IMR-90 (cell line): ENCODE measurements around the gene AIRE.

Source experiments
- BHLHE40 ChIP-seq: fragments of 150-350 bp; IDR thresholded peaks from 2 replicates; pipeline ENCODE4 v1.6.1; 2016; ENCODE audit warnings: mild to moderate bottlenecking, low read depth, low read length
- CHD1 ChIP-seq: IDR thresholded peaks from 2 replicates; pipeline ENCODE4 v1.6.1; 2012; ENCODE audit warnings: low read depth, low read length, improper control_type of control experiment
- CTCF ChIP-seq: conservative IDR thresholded peaks from 2 replicates; pipeline ENCODE4 v1.5.1; 2012; ENCODE audit warnings: mild to moderate bottlenecking, low read depth, low read length, improper control_type of control experiment
- FOS ChIP-seq: fragments of 150-350 bp; IDR thresholded peaks from 2 replicates; pipeline ENCODE4 v1.6.1; 2016; ENCODE audit warnings: low read depth, low read length
- MAFK ChIP-seq: IDR thresholded peaks from 2 replicates; pipeline ENCODE4 v1.6.1; 2012; ENCODE audit warnings: low read depth, low read length, improper control_type of control experiment
- NFE2L2 ChIP-seq: fragments of 150-350 bp; IDR thresholded peaks from 2 replicates; pipeline ENCODE4 v1.6.1; 2016; ENCODE audit warnings: low read depth, mild to moderate bottlenecking, low read length
- POLR2A ChIP-seq: IDR thresholded peaks from 2 replicates; pipeline ENCODE4 v1.6.1; 2012; ENCODE audit warnings: mild to moderate bottlenecking, low read depth, low read length
- RAD21 ChIP-seq: IDR thresholded peaks from 2 replicates; pipeline ENCODE4 v1.6.1; 2012; ENCODE audit warnings: low read length, improper control_type of control experiment
- RCOR1 ChIP-seq: IDR thresholded peaks from 2 replicates; pipeline ENCODE4 v1.6.1; 2012; ENCODE audit warnings: mild to moderate bottlenecking, low read length, improper control_type of control experiment; ENCODE audit not compliant: insufficient replicate concordance
- RFX5 ChIP-seq: IDR thresholded peaks from 2 replicates; pipeline ENCODE4 v1.8.0; 2012; ENCODE audit warnings: low read depth, mild to moderate bottlenecking, low read length, moderate library complexity
- SMC3 ChIP-seq: fragments of 150-350 bp; IDR thresholded peaks from 2 replicates; pipeline ENCODE4 v1.6.1; 2016; ENCODE audit warnings: low read depth, mild to moderate bottlenecking, antibody characterized with exemption, low read length, moderate library complexity
- USF2 ChIP-seq: fragments of 150-350 bp; IDR thresholded peaks from 2 replicates; pipeline ENCODE4 v1.6.1; 2017; ENCODE audit warnings: mild to moderate bottlenecking, antibody characterized with exemption, low read length, low read depth

GRCh38 chr21:44326716-44327602 is 41.3 kb downstream of the AIRE start:
- TF ChIP-seq CTCF (no peak), RAD21 (no peak), POLR2A (no peak), RFX5 (no peak), MAFK (no peak), RCOR1 (no peak), USF2 (no peak), CHD1 (no peak), SMC3 (no peak), BHLHE40 (no peak), FOS (no peak), NFE2L2 (no peak)
